IPS-18c (cell line): ENCODE data around the gene NAALADL2.
"Not testable (repeated sequence)": the region's sequence is repeated elsewhere in the genome, so short reads cannot be mapped to it uniquely, and the experiment has no call there.

Experiments
- H3K4me3 ChIP-seq: 2 replicates; pipeline ENCODE4 v1.7.0; 2013; ENCODE audit warnings: low read depth, mild to moderate bottlenecking, low read length, moderate library complexity; ENCODE audit not compliant: insufficient read depth
- H3K9me3 ChIP-seq: one replicate; pipeline ENCODE4 v1.6.1; 2013; ENCODE audit warnings: mild to moderate bottlenecking, low read length, moderate library complexity; ENCODE audit not compliant: control insufficient read depth, insufficient read depth

Gene NAALADL2

DNA sequence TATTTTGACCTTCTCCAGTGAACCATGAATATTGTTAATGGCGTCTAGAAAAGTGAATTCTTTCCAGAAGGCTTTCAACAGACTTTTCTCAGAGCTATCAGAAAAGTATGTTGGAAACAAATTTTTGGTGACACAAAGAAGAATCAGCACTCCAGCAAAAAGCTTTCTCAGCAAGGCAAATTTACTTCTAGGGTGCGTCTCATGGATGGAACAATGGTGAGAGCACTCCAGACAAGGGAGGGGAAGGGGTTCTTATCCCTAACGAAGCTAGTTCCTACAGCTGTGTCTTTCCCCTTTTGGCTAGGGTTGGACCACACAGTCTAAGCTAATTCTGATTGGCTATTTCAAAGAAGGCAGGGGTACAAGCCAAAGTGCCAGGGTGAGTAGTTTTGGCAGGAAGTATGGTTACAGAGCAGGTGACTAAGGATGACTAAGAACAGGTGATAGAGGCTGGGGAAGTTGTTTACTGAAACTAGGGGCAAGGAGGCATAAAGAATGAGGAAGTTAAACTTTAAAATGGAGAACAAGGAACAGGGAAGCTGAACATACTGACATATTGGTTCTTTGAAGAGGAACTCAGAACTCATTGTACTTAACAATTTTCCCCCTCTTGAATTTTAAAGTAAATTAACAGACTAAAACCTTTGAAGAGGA is 959.8 kb downstream of the NAALADL2 start:
- Histone ChIP-seq H3K9me3 (peaks cover 4% of the 10 kb centered on the region), H3K4me3 (no peak overlapping the region)

DNA sequence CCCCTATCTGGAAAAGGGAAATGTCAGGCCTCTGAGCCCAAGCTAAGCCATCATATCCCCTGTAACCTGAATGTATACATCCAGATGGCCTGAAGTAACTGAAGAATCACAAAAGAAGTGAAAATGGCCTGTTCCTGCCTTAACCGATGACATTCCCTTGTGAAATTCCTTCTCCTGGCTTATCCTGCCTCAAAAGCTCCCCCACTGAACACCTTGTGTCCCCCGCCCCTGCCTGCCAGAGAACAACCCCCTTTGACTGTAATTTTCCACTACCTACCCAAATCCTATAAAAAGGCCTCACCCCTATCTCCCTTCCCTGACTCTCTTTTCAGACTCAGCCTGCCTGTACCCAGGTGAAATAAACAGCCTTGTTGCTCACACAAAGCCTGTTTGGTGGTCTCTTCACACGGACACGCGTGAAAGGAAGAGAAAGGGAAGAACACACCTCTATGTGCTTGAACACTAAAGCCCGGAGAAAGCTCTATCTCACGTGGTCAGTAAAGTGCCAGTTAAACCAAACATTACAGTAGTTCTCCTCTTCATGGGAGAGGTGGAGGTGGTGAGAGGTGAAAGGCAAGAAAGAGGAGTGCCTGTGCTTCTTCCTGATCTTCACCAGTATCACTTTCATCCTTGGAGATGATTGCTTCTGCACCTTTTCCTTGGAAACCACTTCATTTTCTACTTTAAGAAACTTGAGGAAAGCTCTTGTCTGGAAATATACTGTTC is 963.8 kb downstream of the NAALADL2 start:
- not testable (repeated sequence) for H3K9me3 ChIP-seq, H3K4me3 ChIP-seq

DNA sequence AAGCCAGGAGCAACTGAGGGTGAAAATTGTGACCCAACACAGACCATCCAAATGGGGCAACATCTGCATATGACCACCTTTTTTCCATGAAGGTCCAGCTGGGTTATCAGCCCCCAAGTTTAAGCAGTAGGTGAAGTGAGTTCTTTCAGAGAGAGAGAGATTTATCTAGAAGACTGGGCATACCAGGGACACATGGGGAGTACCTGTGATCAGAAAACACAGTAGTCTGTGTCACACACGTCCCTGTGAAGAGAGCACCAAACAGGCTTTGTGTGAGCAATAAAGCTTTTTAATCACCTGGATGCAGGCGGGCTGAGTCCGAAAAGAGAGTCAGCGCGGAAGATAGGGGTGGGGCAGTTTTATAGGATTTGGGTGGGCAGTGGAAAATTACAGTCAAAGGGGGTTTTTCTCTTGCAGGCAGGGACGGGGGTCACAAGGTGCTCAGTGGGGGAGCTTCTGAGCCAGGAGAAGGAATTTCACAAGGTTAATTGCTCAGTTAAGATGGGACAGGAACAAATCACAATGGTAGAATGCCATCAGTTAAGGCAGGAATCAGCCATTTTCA is 966.0 kb downstream of the NAALADL2 start:
- H3K4me3 ChIP-seq: not testable (repeated sequence)

DNA sequence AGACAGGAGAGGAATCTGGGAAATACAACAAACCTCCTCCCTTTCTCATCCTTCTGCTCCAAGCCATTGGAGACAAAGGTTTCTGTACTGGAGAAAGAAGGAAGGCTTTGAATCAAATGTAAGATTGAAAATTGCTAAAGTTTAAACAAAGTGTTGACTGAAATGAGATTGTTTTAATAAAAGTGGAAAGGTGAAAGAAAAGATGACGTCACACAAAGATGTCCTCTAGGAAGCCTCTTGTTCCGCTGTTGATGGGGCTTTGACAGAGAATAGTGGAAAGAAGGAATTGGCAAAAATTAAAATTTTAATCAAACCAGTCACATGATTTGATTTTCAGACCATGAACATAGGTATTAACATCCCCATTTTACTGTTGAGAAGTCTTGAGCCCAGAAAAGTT is 967.6 kb downstream of the NAALADL2 start:
- Histone ChIP-seq H3K9me3 (no peaks in the 10 kb centered on the region), H3K4me3 (no peak overlapping the region)

More for the DNA sequence above, 966.0 kb downstream of the NAALADL2 start:
- not testable (repeated sequence) for H3K9me3 ChIP-seq

DNA sequence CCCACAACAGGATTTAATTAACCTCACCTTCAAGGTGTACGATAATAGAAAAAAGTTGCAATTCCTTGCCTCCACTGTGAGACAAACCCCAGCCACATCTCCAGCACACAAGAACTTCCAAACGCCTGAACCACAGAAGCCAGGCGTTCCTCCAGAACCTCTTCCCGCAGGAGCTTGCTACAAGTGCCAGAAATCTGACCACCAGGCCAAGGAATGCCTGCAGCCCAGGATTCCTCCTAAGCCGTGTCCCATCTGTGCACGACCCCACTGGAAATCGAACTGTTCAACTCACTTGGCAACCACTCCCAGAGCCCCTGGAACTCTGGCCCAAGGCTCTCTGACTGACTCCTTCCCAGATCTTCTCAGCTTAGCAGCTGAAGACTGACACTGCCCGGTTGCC is 970.7 kb downstream of the NAALADL2 start:
- H3K9me3 ChIP-seq, H3K4me3 ChIP-seq: not testable (repeated sequence)

DNA sequence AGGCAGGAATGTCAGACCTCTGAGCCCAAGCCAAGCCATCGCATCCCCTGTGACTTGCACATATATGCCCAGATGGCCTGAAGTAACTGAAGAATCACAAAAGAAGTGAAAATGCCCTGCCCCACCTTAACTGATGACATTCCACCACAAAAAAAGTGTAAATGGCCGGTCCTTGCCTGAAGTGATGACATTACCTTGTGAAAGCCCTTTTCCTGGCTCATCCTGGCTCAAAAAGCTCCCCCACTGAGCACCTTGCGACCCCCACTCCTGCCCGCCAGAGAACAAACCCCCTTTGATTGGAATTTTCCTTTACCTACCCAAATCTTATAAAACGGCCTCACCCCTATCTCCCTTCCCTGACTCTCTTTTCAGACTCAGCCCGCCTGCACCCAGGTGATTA is 976.6 kb downstream of the NAALADL2 start:
- not testable (repeated sequence) for H3K4me3 ChIP-seq, H3K9me3 ChIP-seq

DNA sequence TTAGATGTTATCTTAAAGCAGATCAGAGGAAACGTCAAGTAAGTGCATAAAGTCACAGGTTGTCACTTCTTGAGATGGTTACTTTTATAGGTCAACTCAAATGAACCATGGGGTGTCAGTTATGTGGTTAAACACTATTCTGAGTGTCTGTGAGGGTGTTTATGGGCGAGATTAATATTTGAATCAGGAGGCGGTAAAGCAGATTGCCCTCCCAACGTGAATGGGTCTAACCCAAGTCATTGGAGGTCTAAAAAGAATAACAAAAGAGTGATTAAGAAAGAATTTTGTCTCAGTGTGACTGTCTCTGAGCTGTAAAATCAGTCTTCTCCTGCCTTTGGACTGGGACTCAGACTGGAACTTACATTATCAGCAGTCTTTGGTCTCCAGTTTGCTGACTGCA is 977.5 kb downstream of the NAALADL2 start:
- Histone ChIP-seq H3K9me3 (no peaks in the 10 kb centered on the region), H3K4me3 (no peak overlapping the region)

DNA sequence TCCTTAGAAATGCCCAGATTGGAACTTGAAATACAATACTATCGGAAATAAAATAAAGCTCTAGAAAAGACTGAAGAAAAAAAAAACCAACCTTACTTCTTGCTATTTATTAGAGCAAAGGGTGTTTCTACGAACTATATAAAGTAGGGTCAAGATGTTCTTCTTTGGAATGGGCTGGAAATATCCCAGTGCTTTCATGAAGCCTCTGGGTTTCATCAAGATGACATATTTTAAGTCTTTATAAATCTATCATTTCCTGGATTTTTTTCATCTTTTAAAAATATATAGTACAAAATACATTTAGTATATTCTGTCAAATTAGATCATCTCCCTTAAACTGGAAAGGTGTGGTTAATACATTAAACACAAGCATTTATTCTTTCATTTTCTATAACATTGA is 978.8 kb downstream of the NAALADL2 start:
- Histone ChIP-seq H3K9me3 (no peaks in the 10 kb centered on the region), H3K4me3 (no peak overlapping the region)

DNA sequence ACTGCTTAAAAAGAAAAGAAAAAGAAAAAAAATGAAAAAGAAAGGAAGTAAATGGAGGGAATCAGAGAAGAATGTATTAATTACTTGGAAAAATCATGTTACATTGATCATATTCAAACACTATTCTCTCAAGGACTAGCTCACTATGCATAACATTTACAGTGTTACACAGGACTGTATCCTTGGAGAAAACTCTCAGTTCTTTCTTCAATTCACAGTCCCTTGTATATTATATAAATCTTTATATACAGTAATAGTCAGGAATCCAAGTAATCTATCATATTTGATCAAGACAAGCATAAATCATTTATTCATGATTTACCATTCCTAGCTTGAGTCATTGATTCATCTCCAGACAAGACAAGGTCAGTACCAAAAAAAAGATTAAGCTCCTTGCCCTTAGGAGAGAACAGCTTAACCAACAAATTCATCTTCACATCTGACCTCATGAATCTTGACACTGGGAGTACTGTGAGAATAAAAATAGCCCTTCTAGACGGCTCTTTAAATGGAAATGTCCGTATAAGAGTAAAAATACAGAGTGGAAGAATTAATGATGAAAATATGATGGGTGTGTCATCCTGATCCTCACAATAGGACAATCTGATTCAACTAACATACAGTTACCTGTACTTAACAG is 980.4 kb downstream of the NAALADL2 start:
- Histone ChIP-seq H3K4me3 (no peak overlapping the region), H3K9me3 (no peaks in the 10 kb centered on the region)

DNA sequence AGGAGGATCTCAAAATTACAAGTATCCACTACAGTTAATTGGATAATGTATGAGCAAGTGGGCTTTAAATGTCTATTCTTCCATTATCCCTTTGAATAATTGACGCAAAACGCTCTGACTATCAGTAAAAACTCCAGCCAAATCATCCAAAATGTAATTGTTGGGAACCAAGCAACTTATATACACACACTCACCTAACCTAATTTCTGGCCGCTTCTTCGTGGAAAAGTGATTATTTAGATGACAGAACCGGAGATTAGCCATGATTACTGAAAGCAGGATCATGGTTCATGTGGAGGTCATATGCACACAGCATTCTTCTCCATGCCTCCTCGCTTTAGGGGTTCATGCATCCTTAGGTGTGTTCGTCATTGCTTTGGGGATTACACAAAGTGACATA is 992.4 kb downstream of the NAALADL2 start:
- Histone ChIP-seq H3K4me3 (no peak overlapping the region), H3K9me3 (no peaks in the 10 kb centered on the region)

DNA sequence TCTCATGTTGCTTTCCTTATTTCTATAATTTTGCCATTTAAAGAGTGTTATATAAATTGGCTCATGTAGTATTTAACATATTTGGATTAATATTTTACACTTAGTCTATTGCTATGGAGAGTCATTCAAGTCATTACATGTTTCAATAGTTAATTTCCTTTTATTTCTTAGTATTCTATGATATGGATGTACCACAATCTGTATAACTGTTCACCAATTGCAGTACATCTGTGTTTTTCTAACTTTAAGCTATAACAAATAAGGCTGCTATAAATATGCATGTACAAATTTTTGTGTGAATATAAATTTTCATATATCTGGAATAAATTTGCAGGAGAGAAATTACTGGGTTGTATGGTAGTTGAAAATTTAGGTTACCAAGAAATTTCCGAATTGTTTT is 993.4 kb downstream of the NAALADL2 start:
- H3K9me3 ChIP-seq: no peaks in the 10 kb centered on the region
- no peak overlapping the region for H3K4me3 ChIP-seq

DNA sequence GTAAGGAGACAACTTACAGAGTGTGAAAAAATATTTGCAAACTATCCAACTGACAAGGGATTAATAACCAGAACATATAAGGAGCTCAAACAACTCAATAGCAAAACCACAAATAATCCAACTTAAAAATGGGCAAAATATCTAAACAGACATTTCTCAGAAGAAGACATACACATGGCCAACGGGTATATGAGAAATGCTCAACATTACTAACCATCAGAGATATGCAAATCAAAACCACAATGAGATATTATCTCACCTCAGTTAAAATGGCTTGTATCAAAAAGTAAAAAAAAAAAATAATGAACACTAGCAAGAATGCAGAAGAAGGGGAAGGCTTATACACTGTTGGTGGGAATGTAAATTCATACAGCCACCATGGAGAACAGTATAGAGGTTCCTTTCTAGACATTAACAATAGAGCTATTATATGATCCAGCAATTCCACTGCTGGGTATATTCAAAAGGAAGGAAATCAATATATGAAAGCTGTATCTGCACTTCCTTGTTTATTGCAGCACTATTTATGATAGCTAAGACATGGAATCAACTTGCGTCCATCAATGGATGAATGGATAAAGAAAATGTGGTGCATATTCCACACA is 998.6 kb downstream of the NAALADL2 start:
- no peaks in the 10 kb centered on the region for H3K9me3 ChIP-seq

More for the DNA sequence above, 998.6 kb downstream of the NAALADL2 start:
- no peak overlapping the region for H3K4me3 ChIP-seq
